Endodermal cell (in vitro differentiated cells): Measurements from ENCODE around the gene SOCS6. TPM values are rescaled to one million over a fixed set of nuclear protein-coding genes. Genes with fewer than 3 reads are reported as not detected.

ENCODE experiments used
- DNase-seq: peaks from one replicate; pipeline ENCODE4 v3.0.0-alpha.2; 2017
- H3K27ac ChIP-seq: 2 replicates; pipeline ENCODE4 v1.5.1; 2013; ENCODE audit warnings: mild to moderate bottlenecking, low read depth, low read length, moderate library complexity
- H3K27me3 ChIP-seq: 2 replicates; pipeline ENCODE4 v1.6.1; 2013; ENCODE audit warnings: mild to moderate bottlenecking, low read length, moderate library complexity; ENCODE audit not compliant: insufficient read depth, control insufficient read depth, poor library complexity, severe bottlenecking
- H3K36me3 ChIP-seq: 2 replicates; pipeline ENCODE4 v1.7.0; 2013; ENCODE audit warnings: mild to moderate bottlenecking, low read length, moderate library complexity; ENCODE audit not compliant: control insufficient read depth, insufficient read depth
- H3K4me1 ChIP-seq: one replicate; pipeline ENCODE4 v1.7.0; 2013; ENCODE audit warnings: low read length; ENCODE audit not compliant: control insufficient read depth, insufficient read depth
- H3K4me3 ChIP-seq: 2 replicates; pipeline ENCODE4 v1.5.1; 2013; ENCODE audit warnings: mild to moderate bottlenecking, low read length, moderate library complexity
- H3K9ac ChIP-seq: 2 replicates; pipeline ENCODE4 v1.6.1; 2013; ENCODE audit warnings: mild to moderate bottlenecking, low read length, moderate library complexity; ENCODE audit not compliant: poor library complexity, severe bottlenecking; ENCODE audit errors: extremely low read depth
- H3K9me3 ChIP-seq: 2 replicates; pipeline ENCODE4 v1.6.1; 2013; ENCODE audit warnings: mild to moderate bottlenecking, low read length, moderate library complexity; ENCODE audit not compliant: control insufficient read depth
- H3K27ac Mint-ChIP-seq: 2 replicates; pipeline ENCODE4 v1.8.0; 2020; ENCODE audit warnings: mixed read lengths
- H3K27me3 Mint-ChIP-seq: 2 replicates; pipeline ENCODE4 v1.8.0; 2021; ENCODE audit warnings: mild to moderate bottlenecking, mixed read lengths; ENCODE audit not compliant: insufficient read depth
- H3K36me3 Mint-ChIP-seq: 2 replicates; pipeline ENCODE4 v1.8.0; 2020; ENCODE audit warnings: low read depth, mixed read lengths
- H3K4me1 Mint-ChIP-seq: 2 replicates; pipeline ENCODE4 v1.8.0; 2020; ENCODE audit warnings: mixed read lengths
- H3K4me3 Mint-ChIP-seq: 2 replicates; pipeline ENCODE4 v1.8.0; 2020; ENCODE audit warnings: mild to moderate bottlenecking, moderate library complexity, mixed read lengths
- H3K9me3 Mint-ChIP-seq: 2 replicates; pipeline ENCODE4 v1.8.0; 2020; ENCODE audit warnings: mild to moderate bottlenecking, mixed read lengths
- CTCF ChIP-seq: fragments of 200-600 bp; sonication (generic); conservative IDR thresholded peaks from 2 replicates; pipeline ENCODE4 v1.5.0; 2021; ENCODE audit warnings: antibody characterized with exemption, mild to moderate bottlenecking
- WGBS, 2 experiments: methylation state at CpG; one replicate each; pipeline versions ENCODE4 v1.1.5 to v1.1.7; 2013; ENCODE audit warnings: missing lambda C conversion rate in 2 of 2, mixed read lengths in 1 of 2; ENCODE audit not compliant: insufficient coverage in 1 of 2, insufficient read length in 1 of 2; 5-methylcytosine and 5-hydroxymethylcytosine counted together
- total RNA-seq, 2 donors: library from RNA; stranded (reverse); fragmentation: NEBNext Ultra II Directional in 1 of 2; extraction: Animal tissue kit (Norgen Biotek cat#: 25700) in 1 of 2; gene quantifications; 2 replicates in 1 of 2; 3 replicates in 1 of 2; pipeline ENCODE4 v1.2.1, GENCODE V29; 2021

Gene SOCS6
- total RNA-seq, 2 donors from 2014 or later = 28.2 to 30.0 TPM

GRCh38 chr18:70296289-70296688, 7.4 kb downstream of the SOCS6 start:
- 81 to 87% methylated on average over 5 to 10 of the region's 10 CpGs for WGBS, 2 experiments
- peaks cover 40% of the 10 kb centered on the region for H3K4me1 Mint-ChIP-seq
- H3K4me3 Mint-ChIP-seq = no peak overlapping the region
- Histone ChIP-seq H3K27ac (no peak overlapping the region), H3K27me3 (no peaks in the 10 kb centered on the region), H3K4me3 (no peak overlapping the region), H3K9ac (no peak overlapping the region), H3K36me3 (peaks cover 30% of the 10 kb centered on the region), H3K4me1 (peaks cover 7% of the 10 kb centered on the region), H3K9me3 (no peaks in the 10 kb centered on the region)
- H3K9me3 Mint-ChIP-seq = no peaks in the 10 kb centered on the region
- H3K27me3 Mint-ChIP-seq = no peaks in the 10 kb centered on the region
- peaks cover 13% of the 10 kb centered on the region for H3K36me3 Mint-ChIP-seq
- no peak for TF ChIP-seq CTCF
- H3K27ac Mint-ChIP-seq = peak overlapping the region; percentile 80
- DNase-seq = peak; percentile 63

- no peak for TF ChIP-seq CTCF
- Histone ChIP-seq H3K4me3 (no peak overlapping the region), H3K27ac (no peak overlapping the region), H3K36me3 (peaks cover 25% of the 10 kb centered on the region), H3K9me3 (no peaks in the 10 kb centered on the region), H3K27me3 (no peaks in the 10 kb centered on the region), H3K9ac (no peak overlapping the region), H3K4me1 (peaks cover 7% of the 10 kb centered on the region)
- DNase-seq = no peak
- peak overlapping the region; percentile 48 for H3K27ac Mint-ChIP-seq
- H3K4me3 Mint-ChIP-seq = no peak overlapping the region
- no peaks in the 10 kb centered on the region for H3K27me3 Mint-ChIP-seq
- H3K4me1 Mint-ChIP-seq = peaks cover 37% of the 10 kb centered on the region
- H3K36me3 Mint-ChIP-seq = peaks cover 11% of the 10 kb centered on the region
- no peaks in the 10 kb centered on the region for H3K9me3 Mint-ChIP-seq
- 93% methylated on average over 1 of the region's 2 CpGs; no CpG with 5 or more reads in 1 of the 2 experiments for WGBS, 2 experiments
These were observed 7.9 kb downstream of the SOCS6 start for GRCh38 chr18:70296781-70297180.

- Histone ChIP-seq H3K4me1 (peaks cover 2% of the 10 kb centered on the region), H3K27me3 (no peaks in the 10 kb centered on the region), H3K27ac (no peak overlapping the region), H3K4me3 (no peak overlapping the region), H3K9me3 (no peaks in the 10 kb centered on the region), H3K9ac (no peak overlapping the region), H3K36me3 (peaks cover 22% of the 10 kb centered on the region)
- peak; percentile 52 for DNase-seq
- Mint-ChIP-seq H3K36me3 (peaks cover 9% of the 10 kb centered on the region), H3K27me3 (no peaks in the 10 kb centered on the region), H3K9me3 (no peaks in the 10 kb centered on the region), H3K4me3 (no peak overlapping the region), H3K4me1 (peaks cover 23% of the 10 kb centered on the region), H3K27ac (peak overlapping the region; percentile 26)
- peak; percentile 49 for TF ChIP-seq CTCF
- WGBS, 2 experiments = 84 to 90% methylated on average over 5 to 8 of the region's 8 CpGs
These were observed 10.5 kb downstream of the SOCS6 start for GRCh38 chr18:70299393-70299792.
